Activated naive CD4-positive, alpha-beta T cell treated with anti-CD3 and anti-CD28 coated beads, Interleukin-2, amount 10 ng/mL, durations not matched to agents 7 days and 5 days (primary cell): ENCODE results near the gene ALK.

Source experiments
- CTCF ChIA-PET: fragments of 350-600 bp; sonication (Branson Sonifier 250); formaldehyde crosslinking; loops from one replicate; lab custom pipeline; 2021; ENCODE audit warnings: antibody characterized with exemption; lab: Charles Lee
- DNase-seq: peaks from one replicate; pipeline ENCODE4 v3.0.0-alpha.2; 2020
- H3K27ac Mint-ChIP-seq: one replicate; pipeline ENCODE4 v1.8.0; 2021; ENCODE audit warnings: mild to moderate bottlenecking, moderate library complexity, mixed read lengths
- H3K27me3 Mint-ChIP-seq: one replicate; pipeline ENCODE4 v1.8.0; 2021; ENCODE audit warnings: mild to moderate bottlenecking, mixed read lengths
- H3K36me3 Mint-ChIP-seq: one replicate; pipeline ENCODE4 v1.8.0; 2021; ENCODE audit warnings: mixed read lengths
- H3K4me1 Mint-ChIP-seq: one replicate; pipeline ENCODE4 v1.8.0; 2021; ENCODE audit warnings: mixed read lengths
- H3K4me3 Mint-ChIP-seq: one replicate; pipeline ENCODE4 v1.8.0; 2021; ENCODE audit warnings: mild to moderate bottlenecking, moderate library complexity, mixed read lengths
- H3K9me3 Mint-ChIP-seq: one replicate; pipeline ENCODE4 v1.8.0; 2021; ENCODE audit warnings: mixed read lengths

ALK gene

DNA sequence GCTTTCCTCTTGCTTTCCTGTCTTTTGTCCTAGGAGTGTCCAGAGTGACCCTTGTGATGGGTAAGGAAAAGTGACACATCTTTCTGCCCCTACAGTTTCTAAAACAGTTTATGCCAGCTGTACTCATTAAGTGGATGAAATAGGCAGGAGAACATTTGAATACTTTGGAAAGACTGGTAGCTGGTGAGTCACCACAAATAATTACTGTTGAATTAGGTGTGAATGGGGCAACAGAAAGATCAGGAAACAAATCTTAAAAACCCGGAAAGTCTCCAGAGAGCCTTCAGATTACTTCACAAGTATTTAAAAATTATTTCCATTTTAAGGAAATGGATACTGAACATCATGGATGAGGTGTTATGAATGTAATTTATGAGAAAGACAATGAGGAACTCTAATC, 527.7 kb downstream of the ALK start:
- CTCF ChIA-PET = no interaction called here
- Mint-ChIP-seq H3K36me3 (no peaks in the 10 kb centered on the region), H3K4me3 (no peak overlapping the region), H3K27ac (no peak overlapping the region), H3K27me3 (peaks cover 17% of the 10 kb centered on the region), H3K4me1 (no peaks in the 10 kb centered on the region), H3K9me3 (no peaks in the 10 kb centered on the region)
- DNase-seq = no peak

DNA sequence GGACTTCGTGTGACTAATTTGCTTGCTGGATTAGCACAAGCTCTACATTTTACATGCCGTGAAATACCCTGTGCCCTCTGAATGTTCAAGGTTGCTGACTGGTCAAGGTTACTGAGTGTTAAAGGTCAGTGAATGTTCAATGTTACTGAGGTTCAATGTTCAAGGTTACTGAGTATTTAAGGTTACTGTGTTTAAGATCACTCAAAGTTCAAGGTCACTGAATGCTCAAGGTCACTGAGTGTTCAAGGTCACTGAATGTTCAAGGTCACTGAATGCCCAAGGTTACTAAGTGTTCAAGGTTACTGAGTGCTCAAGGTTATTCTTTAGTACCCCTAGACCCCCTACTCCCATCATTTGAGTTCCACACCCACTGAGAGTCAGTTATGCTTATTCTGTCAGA, 528.6 kb downstream of the ALK start:
- Mint-ChIP-seq H3K4me1 (no peaks in the 10 kb centered on the region), H3K27ac (no peak overlapping the region), H3K4me3 (no peak overlapping the region), H3K36me3 (no peaks in the 10 kb centered on the region), H3K9me3 (no peaks in the 10 kb centered on the region), H3K27me3 (peaks cover 17% of the 10 kb centered on the region)
- CTCF ChIA-PET = no interaction called here
- DNase-seq = no peak

DNA sequence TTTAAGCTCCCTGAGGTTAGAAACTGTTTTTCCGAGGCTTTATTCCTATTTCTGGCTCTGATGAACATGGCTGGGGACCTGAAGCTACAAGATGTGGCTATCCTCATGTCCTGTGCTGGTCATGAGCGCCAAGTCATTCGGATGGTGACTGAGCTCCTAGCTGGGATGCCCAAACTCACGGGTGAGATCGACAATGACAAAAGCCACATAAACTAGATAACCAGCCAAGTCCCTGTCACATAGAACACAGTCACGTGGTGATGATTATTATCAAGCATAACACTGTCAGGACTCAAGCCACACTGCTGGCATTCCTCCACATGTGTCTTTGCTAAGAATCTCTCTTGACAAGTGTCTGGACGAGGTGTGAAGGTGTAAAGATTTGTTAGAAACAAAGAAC, 531.2 kb downstream of the ALK start:
- Mint-ChIP-seq H3K36me3 (no peaks in the 10 kb centered on the region), H3K4me3 (no peak overlapping the region), H3K27me3 (peaks cover 12% of the 10 kb centered on the region), H3K27ac (no peak overlapping the region), H3K9me3 (no peaks in the 10 kb centered on the region), H3K4me1 (no peaks in the 10 kb centered on the region)
- no peak for DNase-seq
- CTCF ChIA-PET = no interaction called here

DNA sequence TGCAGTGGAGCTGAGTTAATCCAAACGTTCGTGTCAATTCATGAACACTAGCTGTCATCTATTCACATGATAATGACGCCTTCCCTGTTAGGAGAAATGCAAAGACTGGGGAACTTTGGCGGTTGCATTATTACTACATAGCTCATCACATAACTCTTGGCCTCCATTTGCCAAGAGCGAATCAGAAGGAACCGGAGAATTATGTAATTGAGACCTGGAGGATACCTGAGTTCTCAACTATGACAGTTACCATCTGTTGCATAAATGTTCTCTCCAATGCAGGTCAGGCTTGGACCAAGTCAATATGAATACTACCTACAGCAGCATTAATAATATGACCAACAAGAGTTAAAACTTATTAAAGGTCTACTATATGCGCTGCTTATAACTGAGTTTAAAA, 531.7 kb downstream of the ALK start:
- peaks cover 9% of the 10 kb centered on the region for H3K27me3 Mint-ChIP-seq
- CTCF ChIA-PET = no interaction called here

DNA sequence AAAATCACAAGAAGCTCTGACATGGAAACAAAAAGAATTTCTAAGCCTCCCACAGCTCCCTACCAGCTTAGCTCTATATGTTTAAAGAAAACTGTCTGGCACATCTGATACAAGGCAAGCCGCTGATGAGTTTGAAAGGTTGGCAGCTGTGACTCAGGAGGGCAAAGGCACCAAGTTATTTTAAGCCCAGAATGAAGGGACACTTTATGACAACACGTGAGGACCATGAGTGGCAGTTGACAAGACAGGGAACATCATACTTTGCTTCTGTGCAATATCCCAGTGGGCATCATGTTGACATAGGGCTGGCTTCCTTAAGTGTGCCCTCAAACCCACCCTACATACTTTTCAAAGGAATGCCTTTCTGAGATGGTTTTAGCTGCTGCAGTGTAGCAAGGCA, 533.3 kb downstream of the ALK start:
- H3K36me3 Mint-ChIP-seq = no peaks in the 10 kb centered on the region
- no peaks in the 10 kb centered on the region for H3K9me3 Mint-ChIP-seq
- H3K27ac Mint-ChIP-seq = no peak overlapping the region
- DNase-seq = no peak
- H3K4me3 Mint-ChIP-seq = no peak overlapping the region
- no peaks in the 10 kb centered on the region for H3K4me1 Mint-ChIP-seq
- CTCF ChIA-PET = no interaction called here
- H3K27me3 Mint-ChIP-seq = peaks cover 2% of the 10 kb centered on the region

More for the DNA sequence above, 531.7 kb downstream of the ALK start:
- no peak for DNase-seq
- Mint-ChIP-seq H3K4me1 (no peaks in the 10 kb centered on the region), H3K9me3 (no peaks in the 10 kb centered on the region), H3K36me3 (no peaks in the 10 kb centered on the region), H3K4me3 (no peak overlapping the region), H3K27ac (no peak overlapping the region)

DNA sequence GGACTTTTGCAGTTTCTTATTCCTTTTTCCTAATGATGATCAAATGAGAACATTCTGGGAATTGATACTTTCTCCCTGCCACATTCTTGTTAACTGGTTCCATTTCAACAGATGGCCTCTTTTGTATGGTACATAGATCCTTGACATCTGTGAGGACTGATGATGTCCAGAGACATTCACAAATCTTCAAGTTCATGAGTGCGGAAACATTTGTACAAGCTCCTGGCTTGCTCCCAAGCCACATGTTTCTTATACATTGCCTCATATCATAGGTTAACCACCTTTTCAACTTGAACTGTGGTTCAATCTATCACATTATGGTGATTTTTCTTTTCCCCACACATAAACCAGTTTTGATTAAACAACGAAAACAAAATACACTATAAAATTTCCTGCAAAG, 538.9 kb downstream of the ALK start:
- Mint-ChIP-seq H3K36me3 (no peaks in the 10 kb centered on the region), H3K4me3 (no peak overlapping the region), H3K27me3 (peaks cover 4% of the 10 kb centered on the region), H3K4me1 (no peaks in the 10 kb centered on the region), H3K27ac (no peak overlapping the region), H3K9me3 (no peaks in the 10 kb centered on the region)
- no peak for DNase-seq
- CTCF ChIA-PET = no interaction called here

DNA sequence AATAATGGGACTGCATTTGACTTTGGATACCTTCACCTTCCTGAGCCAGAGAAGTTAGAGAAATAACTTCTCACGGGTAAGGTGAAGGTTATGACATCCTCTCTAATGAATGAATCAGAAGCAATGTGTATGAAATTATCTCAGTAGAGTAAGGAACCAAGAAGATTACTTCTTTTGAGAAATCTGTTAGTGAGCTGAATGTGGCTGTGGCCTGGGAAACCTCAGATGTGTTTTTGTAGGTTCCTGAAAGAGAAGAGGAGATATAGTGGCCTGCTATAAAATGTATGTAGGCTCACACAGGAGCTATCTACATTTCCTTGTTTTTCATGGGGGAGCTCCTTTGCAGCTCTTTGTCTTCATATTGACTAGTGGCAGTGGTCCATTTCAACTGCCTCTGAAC, 543.6 kb downstream of the ALK start:
- Mint-ChIP-seq H3K27me3 (peaks cover 4% of the 10 kb centered on the region), H3K36me3 (no peaks in the 10 kb centered on the region), H3K27ac (no peak overlapping the region), H3K4me3 (no peak overlapping the region), H3K9me3 (no peaks in the 10 kb centered on the region), H3K4me1 (no peaks in the 10 kb centered on the region)
- no peak for DNase-seq
- CTCF ChIA-PET = no interaction called here

DNA sequence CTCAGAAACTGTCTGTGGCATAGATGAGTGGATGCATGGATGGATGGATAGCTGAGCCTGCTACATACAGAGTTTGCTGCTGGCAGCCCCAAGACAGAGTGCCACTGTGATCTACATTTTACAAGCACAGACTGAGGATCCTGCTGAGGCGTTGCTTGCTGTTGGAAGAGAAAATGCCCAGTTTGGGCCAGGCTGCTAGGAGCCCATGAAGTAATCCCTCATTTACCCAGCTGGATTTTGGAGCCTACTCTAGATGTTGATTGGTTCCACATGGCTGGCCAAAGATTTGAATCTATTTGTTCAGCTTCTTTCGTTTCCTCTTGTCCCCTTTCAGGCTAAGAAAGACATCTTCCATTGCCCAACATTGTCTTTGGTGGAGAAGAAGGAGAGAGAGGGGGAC, 544.8 kb downstream of the ALK start:
- H3K27me3 Mint-ChIP-seq = no peaks in the 10 kb centered on the region
- no peak for DNase-seq
- CTCF ChIA-PET = no interaction called here

DNA sequence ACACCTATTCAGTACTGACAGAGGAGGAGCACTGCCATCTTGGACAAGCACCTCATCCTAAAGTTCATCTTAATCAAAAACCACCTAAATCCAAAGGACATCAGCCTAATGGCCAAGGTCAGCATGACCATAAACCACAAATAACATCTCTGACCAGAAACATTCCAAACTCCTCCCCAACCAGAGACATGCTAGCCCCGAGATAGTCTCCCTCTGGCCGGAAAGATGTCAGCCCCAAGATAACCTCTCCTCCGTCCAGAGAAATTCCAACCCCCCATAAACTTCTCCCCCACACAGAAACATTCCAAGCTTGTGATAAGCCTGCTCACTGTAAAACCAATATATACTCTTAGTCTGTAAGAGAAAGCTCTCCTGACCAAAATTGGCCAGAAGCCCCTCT, 545.5 kb downstream of the ALK start:
- no peak for DNase-seq
- Mint-ChIP-seq H3K27me3 (no peaks in the 10 kb centered on the region), H3K4me1 (no peaks in the 10 kb centered on the region), H3K4me3 (no peak overlapping the region), H3K27ac (no peak overlapping the region), H3K36me3 (no peaks in the 10 kb centered on the region), H3K9me3 (no peaks in the 10 kb centered on the region)
- CTCF ChIA-PET = no interaction called here

More for the DNA sequence above, 544.8 kb downstream of the ALK start:
- Mint-ChIP-seq H3K27ac (no peak overlapping the region), H3K4me3 (no peak overlapping the region), H3K9me3 (no peaks in the 10 kb centered on the region), H3K36me3 (no peaks in the 10 kb centered on the region), H3K4me1 (no peaks in the 10 kb centered on the region)

DNA sequence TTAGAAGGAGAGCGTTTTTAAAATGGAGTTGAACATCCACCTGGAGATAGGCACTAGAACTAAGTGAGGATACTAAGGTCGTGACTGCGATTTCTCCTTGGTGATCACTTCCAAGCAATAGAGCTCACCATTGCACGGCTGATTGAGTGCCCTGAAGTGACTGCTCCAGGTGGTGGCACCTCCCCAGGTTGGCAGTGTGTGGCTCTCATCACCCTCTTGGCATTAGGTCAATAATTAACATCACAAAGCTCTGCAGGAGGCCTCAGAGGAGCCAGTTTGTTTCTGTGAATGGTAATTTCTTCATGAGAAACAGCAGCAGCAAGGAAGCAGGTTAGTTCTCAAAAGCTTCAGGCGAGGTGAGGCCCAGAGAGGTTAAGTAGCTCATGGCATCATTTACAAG, 546.6 kb downstream of the ALK start:
- Mint-ChIP-seq H3K27ac (no peak overlapping the region), H3K27me3 (no peaks in the 10 kb centered on the region), H3K36me3 (no peaks in the 10 kb centered on the region), H3K9me3 (no peaks in the 10 kb centered on the region), H3K4me1 (no peaks in the 10 kb centered on the region), H3K4me3 (no peak overlapping the region)
- DNase-seq = no peak
- CTCF ChIA-PET = interaction anchor here (0.7 kb wide), 1 partner anchor 106 kb away, joined by 4 read pairs; no protein-coding TSS in a partner anchor

DNA sequence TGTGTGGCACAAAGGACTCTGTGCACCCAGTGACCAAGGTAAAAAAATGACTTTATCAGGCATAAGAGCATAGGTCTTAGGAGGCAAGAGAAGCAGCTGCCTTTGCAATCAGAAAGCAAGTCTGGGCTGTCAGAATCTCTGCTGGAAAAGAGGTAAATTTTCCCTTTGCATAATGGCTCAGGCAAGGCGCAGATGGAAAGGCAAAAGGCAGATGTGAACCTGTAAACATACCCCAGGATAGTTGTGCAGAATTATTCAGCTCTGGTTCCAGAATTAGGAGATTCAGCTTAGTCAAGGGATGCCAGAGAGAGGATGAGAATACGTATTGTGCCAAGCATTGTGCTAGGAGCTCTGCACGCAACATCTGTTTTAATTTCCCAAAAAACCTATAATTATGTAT, 547.5 kb downstream of the ALK start:
- Mint-ChIP-seq H3K4me1 (no peaks in the 10 kb centered on the region), H3K27me3 (no peaks in the 10 kb centered on the region), H3K36me3 (no peaks in the 10 kb centered on the region), H3K9me3 (no peaks in the 10 kb centered on the region), H3K27ac (no peak overlapping the region), H3K4me3 (no peak overlapping the region)
- CTCF ChIA-PET = no interaction called here
- no peak for DNase-seq

DNA sequence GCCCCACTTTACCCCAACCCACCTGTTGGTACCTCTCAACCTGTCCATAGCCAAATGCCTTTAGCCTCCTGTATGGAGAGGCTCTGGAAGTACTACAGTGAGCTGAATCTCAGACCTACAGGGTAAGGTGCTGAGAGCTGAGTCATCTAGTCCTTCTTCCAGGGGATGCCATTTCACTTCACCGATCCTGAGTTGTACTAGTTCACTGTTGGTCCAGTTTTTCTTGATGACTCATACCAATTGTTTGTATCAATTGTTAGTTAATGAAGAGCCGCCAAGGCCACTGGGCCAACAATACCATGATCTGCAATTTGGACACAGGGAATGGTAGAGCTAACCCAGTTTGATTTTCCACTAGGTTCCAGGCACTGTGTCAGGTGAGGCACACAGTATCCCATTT, 549.2 kb downstream of the ALK start:
- peaks cover under 1% of the 10 kb centered on the region for H3K27me3 Mint-ChIP-seq
- H3K4me3 Mint-ChIP-seq = no peak overlapping the region
- CTCF ChIA-PET = no interaction called here
- H3K4me1 Mint-ChIP-seq = no peaks in the 10 kb centered on the region
- no peaks in the 10 kb centered on the region for H3K36me3 Mint-ChIP-seq
- H3K9me3 Mint-ChIP-seq = no peaks in the 10 kb centered on the region
- no peak overlapping the region for H3K27ac Mint-ChIP-seq
- DNase-seq = no peak

DNA sequence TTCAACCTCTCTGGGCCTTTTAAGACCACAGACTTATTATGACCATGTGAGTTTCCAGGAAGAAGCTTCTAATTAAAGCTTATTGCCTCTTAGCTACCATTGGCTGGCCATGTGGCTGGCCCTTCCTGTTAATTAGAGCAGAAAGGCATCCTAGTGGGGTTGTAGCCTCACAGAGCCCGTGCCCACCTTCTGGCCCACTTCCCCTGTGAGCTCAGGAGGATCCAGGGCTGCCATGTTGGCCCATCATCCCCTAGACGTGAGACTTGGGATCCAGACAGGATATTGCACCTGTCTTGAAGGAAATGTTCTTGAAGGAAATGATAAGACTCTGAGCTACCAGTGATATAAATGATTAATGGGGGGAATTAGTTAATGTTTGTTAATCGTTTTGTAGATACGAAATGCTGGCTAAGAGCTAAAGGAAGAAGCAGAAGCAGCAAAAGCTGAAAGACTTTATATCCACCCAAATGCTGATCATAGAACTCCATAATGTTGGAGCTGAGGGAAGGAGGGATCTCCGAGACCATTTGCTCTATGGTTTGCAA, 550.7 kb downstream of the ALK start:
- Mint-ChIP-seq H3K27me3 (peaks cover 14% of the 10 kb centered on the region), H3K4me1 (no peaks in the 10 kb centered on the region), H3K4me3 (no peak overlapping the region), H3K9me3 (no peaks in the 10 kb centered on the region), H3K27ac (no peak overlapping the region), H3K36me3 (no peaks in the 10 kb centered on the region)
- DNase-seq = no peak
- CTCF ChIA-PET = no interaction called here

DNA sequence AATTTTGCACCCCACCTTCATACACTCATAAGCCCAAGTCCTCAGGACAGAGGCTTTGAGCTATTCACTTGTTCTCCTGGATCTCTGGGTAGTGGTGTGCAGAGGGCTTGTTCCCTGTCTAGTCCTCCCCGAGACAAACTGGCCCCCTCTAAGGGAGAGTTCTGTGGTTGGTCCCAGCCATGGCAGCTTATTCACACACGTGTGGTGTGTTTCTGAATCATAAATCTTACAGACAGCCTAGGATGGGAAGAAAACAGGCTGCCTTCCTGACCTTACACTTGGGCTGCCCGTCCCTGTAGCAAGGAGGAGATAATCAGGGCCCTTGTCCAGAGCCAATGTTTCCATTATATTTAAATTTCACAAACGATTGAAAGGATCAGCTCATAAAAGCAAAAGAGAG, 551.2 kb downstream of the ALK start:
- Mint-ChIP-seq H3K27me3 (peaks cover 16% of the 10 kb centered on the region), H3K27ac (no peak overlapping the region), H3K36me3 (no peaks in the 10 kb centered on the region), H3K4me1 (no peaks in the 10 kb centered on the region), H3K9me3 (no peaks in the 10 kb centered on the region), H3K4me3 (no peak overlapping the region)
- CTCF ChIA-PET = interaction anchor here (1.6 kb wide), 1 partner anchor 62 kb away, joined by 6 read pairs; no protein-coding TSS in a partner anchor
- no peak for DNase-seq

DNA sequence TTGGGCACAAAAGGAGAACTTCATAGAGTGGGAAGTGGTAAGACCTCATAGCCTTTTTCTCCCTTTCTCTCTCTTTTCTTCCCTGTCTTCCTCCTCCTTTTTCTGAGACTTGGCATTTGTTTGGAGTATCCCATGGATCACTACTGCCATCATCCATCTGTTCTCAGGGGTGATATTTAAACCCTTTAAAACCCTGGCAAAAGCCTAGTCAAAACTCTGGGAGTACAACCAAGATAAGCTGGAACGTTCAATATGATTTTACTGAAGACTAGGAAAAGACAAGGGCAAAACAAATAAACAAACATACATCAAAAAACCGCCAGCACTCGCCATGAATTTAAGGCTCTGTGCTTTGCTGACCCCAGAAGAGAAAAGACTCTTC, 552.7 kb downstream of the ALK start:
- Mint-ChIP-seq H3K27me3 (peaks cover 25% of the 10 kb centered on the region), H3K4me1 (no peaks in the 10 kb centered on the region), H3K4me3 (no peak overlapping the region), H3K9me3 (no peaks in the 10 kb centered on the region), H3K27ac (no peak overlapping the region), H3K36me3 (no peaks in the 10 kb centered on the region)
- no peak for DNase-seq
- CTCF ChIA-PET = interaction anchor here (1.6 kb wide), 1 partner anchor 60 kb away, joined by 6 read pairs; no protein-coding TSS in a partner anchor
